ENCODE data around the gene INPP5F. TPM values are rescaled to one million over a fixed set of nuclear protein-coding genes. Genes with fewer than 3 reads are reported as not detected.
"Not testable (repeated sequence)": the region's sequence is repeated elsewhere in the genome, so short reads cannot be mapped to it uniquely, and the experiment has no call there.

INPP5F gene
- total and polyA plus RNA-seq, 9 donors: 8.1 to 18.8 (median 13.8) TPM

DNA sequence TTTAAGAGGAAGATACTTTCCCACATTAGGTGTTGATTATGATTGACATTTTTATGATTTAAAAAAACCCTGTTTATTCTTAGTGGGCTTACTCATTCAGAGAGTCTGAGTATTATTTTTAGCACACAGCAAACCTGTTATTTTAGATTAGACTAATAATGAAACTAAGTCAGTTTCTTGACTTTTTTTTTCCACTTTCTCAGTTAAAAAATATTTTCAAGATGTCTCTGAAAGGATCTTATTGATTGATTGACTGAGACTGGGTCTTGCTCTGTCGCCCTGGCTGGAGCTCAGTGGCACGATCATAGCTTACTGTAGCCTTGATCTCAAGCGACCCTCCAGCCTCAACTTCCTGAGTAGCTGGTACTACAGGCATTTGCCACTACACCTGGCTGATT, 20.4 kb upstream of the INPP5F start:
- no peaks in the 10 kb centered on the region for H3K27me3 ChIP-seq
- H3K9me3 ChIP-seq: no peaks in the 10 kb centered on the region
- WGBS, 3 donors: 78 to 80% (median 79%) methylated on average over 3 of the region's 3 CpGs
- intact Hi-C loops (cut with DNase I): no loop called here
- DNase-seq: no peak
- no peak overlapping the region for H3K27ac ChIP-seq
- no peak overlapping the region for H3K4me3 ChIP-seq
- TF ChIP-seq EP300 (IDR thresholded peaks at IDR 0.05): no peak
- no peak for TF ChIP-seq POLR2A (IDR thresholded peaks at IDR 0.05)
- TF ChIP-seq, protein P1, sequence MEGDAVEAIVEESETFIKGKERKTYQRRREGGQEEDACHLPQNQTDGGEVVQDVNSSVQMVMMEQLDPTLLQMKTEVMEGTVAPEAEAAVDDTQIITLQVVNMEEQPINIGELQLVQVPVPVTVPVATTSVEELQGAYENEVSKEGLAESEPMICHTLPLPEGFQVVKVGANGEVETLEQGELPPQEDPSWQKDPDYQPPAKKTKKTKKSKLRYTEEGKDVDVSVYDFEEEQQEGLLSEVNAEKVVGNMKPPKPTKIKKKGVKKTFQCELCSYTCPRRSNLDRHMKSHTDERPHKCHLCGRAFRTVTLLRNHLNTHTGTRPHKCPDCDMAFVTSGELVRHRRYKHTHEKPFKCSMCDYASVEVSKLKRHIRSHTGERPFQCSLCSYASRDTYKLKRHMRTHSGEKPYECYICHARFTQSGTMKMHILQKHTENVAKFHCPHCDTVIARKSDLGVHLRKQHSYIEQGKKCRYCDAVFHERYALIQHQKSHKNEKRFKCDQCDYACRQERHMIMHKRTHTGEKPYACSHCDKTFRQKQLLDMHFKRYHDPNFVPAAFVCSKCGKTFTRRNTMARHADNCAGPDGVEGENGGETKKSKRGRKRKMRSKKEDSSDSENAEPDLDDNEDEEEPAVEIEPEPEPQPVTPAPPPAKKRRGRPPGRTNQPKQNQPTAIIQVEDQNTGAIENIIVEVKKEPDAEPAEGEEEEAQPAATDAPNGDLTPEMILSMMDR (IDR thresholded peaks at IDR 0.05): no peak
- no peaks in the 10 kb centered on the region for H3K36me3 ChIP-seq
- no peaks in the 10 kb centered on the region for H3K4me1 ChIP-seq (ENCODE audit: insufficient read depth)

DNA sequence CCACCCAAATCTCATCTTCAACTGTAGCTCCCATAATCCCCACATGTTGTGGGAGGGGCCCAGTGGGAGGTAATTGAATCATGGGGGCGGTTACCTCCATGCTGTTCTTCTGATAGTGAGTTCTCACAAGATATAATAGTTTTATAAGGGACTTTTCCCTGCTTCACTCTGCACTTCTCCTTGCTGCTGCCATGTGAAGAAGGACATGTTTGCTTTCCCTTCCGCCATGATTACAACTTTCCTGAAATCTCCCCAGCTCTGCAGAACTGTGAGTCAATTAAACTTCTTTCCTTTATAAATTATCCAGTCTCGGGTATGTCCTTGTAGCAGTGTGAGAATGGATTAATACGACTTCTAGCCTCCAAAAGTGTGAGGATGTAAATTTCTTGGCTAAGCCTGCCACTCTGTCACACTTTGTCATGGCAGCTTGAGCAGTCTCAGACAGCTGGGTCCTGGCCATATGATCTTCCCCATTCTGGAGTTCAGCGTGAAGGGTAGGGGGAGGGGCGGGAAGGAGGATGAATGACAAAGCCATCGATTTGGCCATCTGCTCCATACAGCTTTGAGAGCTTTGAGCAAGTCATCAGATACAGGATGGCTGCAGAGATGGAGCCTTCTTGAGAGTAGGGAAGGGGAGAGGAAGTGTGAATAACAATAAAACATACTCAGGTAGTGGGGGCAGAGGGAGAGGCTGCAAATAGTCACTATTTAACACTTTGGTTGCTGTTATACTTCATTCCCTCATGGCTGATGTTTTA, 19.1 kb upstream of the INPP5F start:
- Histone ChIP-seq H3K27ac (no peak overlapping the region), H3K4me3 (no peak overlapping the region), H3K9me3 (no peaks in the 10 kb centered on the region), H3K27me3 (no peaks in the 10 kb centered on the region), H3K4me1 (ENCODE audit: insufficient read depth) (no peaks in the 10 kb centered on the region), H3K36me3 (no peaks in the 10 kb centered on the region)
- no peak for DNase-seq
- TF ChIP-seq, protein P1 (IDR thresholded peaks at IDR 0.05): no peak
- no peak for TF ChIP-seq EP300 (IDR thresholded peaks at IDR 0.05)
- no peak for TF ChIP-seq POLR2A (IDR thresholded peaks at IDR 0.05)
- intact Hi-C loops (cut with DNase I): no loop called here
- 76 to 77% (median 76%) methylated on average over 7 of the region's 7 CpGs for WGBS, 3 donors

DNA sequence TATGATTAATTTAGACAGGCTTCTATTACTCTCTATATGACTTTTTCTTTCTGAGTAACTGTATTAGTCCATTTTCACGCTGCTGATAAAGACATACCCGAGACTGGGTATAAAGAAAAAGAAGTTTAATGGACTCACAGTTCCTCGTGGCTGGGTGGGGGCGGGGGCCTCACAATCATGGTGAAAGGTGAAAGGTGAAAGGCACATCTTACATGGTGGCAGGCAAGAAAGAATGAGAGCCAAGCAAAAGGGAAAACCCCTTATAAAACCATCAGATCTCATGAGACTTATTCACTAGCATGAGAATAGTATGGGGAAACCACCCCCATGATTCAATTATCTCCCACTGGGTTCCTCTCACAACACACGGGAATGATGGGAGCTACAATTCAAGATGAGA, 18.5 kb upstream of the INPP5F start:
- H3K27ac ChIP-seq; H3K4me1 ChIP-seq (ENCODE audit: insufficient read depth); H3K27me3 ChIP-seq; H3K9me3 ChIP-seq; H3K4me3 ChIP-seq; DNase-seq; intact Hi-C loops (cut with DNase I); H3K36me3 ChIP-seq: not testable (repeated sequence)
- 80 to 82% (median 82%) methylated on average over 5 of the region's 5 CpGs for WGBS, 3 donors

DNA sequence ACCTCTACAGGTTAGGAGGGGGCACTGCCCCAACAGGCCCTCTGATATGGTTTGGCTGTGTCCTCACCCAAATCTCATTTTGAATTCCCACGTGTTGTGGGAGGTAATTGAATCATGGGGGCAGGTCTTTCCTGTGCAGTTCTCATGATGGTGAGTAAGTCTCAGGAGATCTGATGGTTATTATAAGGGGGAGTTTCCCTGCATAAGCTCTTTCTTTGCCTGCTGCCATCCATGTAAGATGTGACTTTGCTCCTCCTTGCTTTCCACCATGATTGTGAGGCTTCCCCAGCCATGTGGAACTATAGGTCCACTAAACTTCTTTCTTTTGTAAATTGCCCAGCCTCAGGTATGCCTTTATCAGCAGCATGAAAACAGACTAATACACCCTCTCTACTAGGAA, 14.9 kb upstream of the INPP5F start:
- intact Hi-C loops (cut with DNase I); H3K9me3 ChIP-seq; H3K36me3 ChIP-seq; H3K27me3 ChIP-seq; H3K4me3 ChIP-seq; H3K4me1 ChIP-seq (ENCODE audit: insufficient read depth); H3K27ac ChIP-seq; DNase-seq: not testable (repeated sequence)
- WGBS, 3 donors: 71 to 78% (median 77%) methylated on average over 1 of the region's 1 CpG

DNA sequence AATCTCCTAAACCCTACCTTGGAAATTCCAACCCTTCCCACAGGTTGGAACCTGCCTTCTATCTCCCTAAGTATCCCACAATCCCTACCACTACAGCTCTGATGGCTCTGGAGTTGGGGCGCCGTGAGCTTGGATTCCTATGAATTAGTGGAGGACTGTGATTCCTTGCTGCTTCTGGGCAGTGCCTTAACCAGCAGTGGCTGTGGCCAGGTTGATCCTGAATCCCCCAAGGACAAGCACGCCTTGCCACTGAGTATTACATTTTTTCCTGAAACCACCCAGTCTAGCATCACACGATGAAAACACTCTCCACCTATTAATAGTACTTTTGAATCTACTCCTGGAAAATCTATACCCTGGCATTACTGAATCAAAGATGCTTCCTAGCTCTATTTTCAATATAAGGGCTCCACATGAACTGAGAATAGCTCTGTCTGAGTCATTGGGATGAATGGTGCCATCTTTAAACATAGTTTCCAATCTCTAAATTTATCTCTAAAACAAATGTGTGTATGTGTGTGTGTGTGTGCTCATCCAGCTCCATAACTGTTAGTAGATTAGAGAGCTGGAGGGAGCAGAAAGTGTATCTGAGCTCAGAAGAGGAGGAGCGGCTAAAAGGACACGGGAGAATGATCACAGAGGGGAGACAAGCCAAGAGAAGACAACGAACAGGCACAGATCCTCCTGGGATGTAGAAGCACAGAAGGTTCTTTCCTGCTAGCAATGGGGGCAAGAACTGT, 11.9 kb upstream of the INPP5F start:
- 62 to 64% (median 64%) methylated on average over 7 of the region's 7 CpGs for WGBS, 3 donors
- DNase-seq: no peak
- intact Hi-C loops (cut with DNase I): no loop called here
- H3K27ac ChIP-seq: no peak overlapping the region
- no peaks in the 10 kb centered on the region for H3K36me3 ChIP-seq
- H3K4me3 ChIP-seq: no peak overlapping the region
- no peak for TF ChIP-seq POLR2A (IDR thresholded peaks at IDR 0.05)
- no peak for TF ChIP-seq EP300 (IDR thresholded peaks at IDR 0.05)
- TF ChIP-seq, protein P1 (IDR thresholded peaks at IDR 0.05): no peak
- no peaks in the 10 kb centered on the region for H3K27me3 ChIP-seq
- H3K4me1 ChIP-seq (ENCODE audit: insufficient read depth): no peaks in the 10 kb centered on the region
- no peaks in the 10 kb centered on the region for H3K9me3 ChIP-seq
